ENCODE data around the gene ADK.
"Not testable (repeated sequence)": the region's sequence is repeated elsewhere in the genome, so short reads cannot be mapped to it uniquely, and the experiment has no call there.

The ADK gene

GRCh38 chr10:74150990-74151878, at the start of gene ADK:
TSS of gene ADK (plus strand) at chr10:74151221. CDS start at chr10:74151279, 58 bp downstream.
- DNase-seq (ENCODE audit: low read depth) = peak; percentile 97

- peak; percentile 45 for DNase-seq (ENCODE audit: low read depth)
Measured at GRCh38 chr10:74103560-74104258, 47.3 kb upstream of the ADK start.

GRCh38 chr10:74104480-74104879, 46.5 kb upstream of the ADK start:
- DNase-seq (ENCODE audit: low read depth) = no peak

GRCh38 chr10:74104996-74105395, 46.0 kb upstream of the ADK start:
- DNase-seq (ENCODE audit: low read depth) = no peak

- no peak for DNase-seq (ENCODE audit: low read depth)
Measured at GRCh38 chr10:74107391-74107790, 43.6 kb upstream of the ADK start.

- DNase-seq (ENCODE audit: low read depth) = no peak
Measured at GRCh38 chr10:74109452-74109851, 41.6 kb upstream of the ADK start.

- DNase-seq (ENCODE audit: low read depth) = no peak
Measured at GRCh38 chr10:74110120-74110519, 40.9 kb upstream of the ADK start.

GRCh38 chr10:74111799-74112198, 39.2 kb upstream of the ADK start:
- DNase-seq (ENCODE audit: low read depth) = no peak

- DNase-seq (ENCODE audit: low read depth) = peak; percentile 26
Measured at GRCh38 chr10:74113546-74113945, 37.5 kb upstream of the ADK start.

GRCh38 chr10:74114041-74114448, 37.0 kb upstream of the ADK start:
- no peak for DNase-seq (ENCODE audit: low read depth)

- DNase-seq (ENCODE audit: low read depth) = no peak
Measured at GRCh38 chr10:74117738-74118137, 33.3 kb upstream of the ADK start.

GRCh38 chr10:74118804-74119203, 32.2 kb upstream of the ADK start:
- peak; percentile 27 for DNase-seq (ENCODE audit: low read depth)

- DNase-seq (ENCODE audit: low read depth) = no peak
Measured at GRCh38 chr10:74120911-74121310, 30.1 kb upstream of the ADK start.

GRCh38 chr10:74121368-74121767, 29.7 kb upstream of the ADK start:
- peak; percentile 46 for DNase-seq (ENCODE audit: low read depth)

- no peak for DNase-seq (ENCODE audit: low read depth)
Measured at GRCh38 chr10:74122060-74122459, 29.0 kb upstream of the ADK start.

GRCh38 chr10:74123081-74123480, 27.9 kb upstream of the ADK start:
- DNase-seq (ENCODE audit: low read depth) = no peak

GRCh38 chr10:74133923-74134820, 16.8 kb upstream of the ADK start:
- no peak for DNase-seq (ENCODE audit: low read depth)

- no peak for DNase-seq (ENCODE audit: low read depth)
Measured at GRCh38 chr10:74135452-74135851, 15.6 kb upstream of the ADK start.

GRCh38 chr10:74137992-74138391, 13.0 kb upstream of the ADK start:
- no peak for DNase-seq (ENCODE audit: low read depth)

GRCh38 chr10:74138596-74138995, 12.4 kb upstream of the ADK start:
- DNase-seq (ENCODE audit: low read depth) = not testable (repeated sequence)

- DNase-seq (ENCODE audit: low read depth) = no peak
Measured at GRCh38 chr10:74139981-74140380, 11.0 kb upstream of the ADK start.

GRCh38 chr10:74140553-74140952, 10.5 kb upstream of the ADK start:
- DNase-seq (ENCODE audit: low read depth) = no peak

Measured in iris pigment epithelial cell (primary cell).